Activated CD8-positive, alpha-beta T cell treated with anti-CD3 and anti-CD28 coated beads for 36 hours (primary cell): ENCODE results near the gene ACOX1. TPM values are rescaled to one million over a fixed set of nuclear protein-coding genes. Genes with fewer than 3 reads are reported as not detected.
A peak's percentile ranks its signal among the peaks of the same experiment; 100 is the strongest.

ENCODE experiments used
- ATAC-seq: fragments of 200-7000 bp; cut with Tn5 transposase; one replicate; pipeline ENCODE4 v1.10.0; 2021; ENCODE audit warnings: mild to moderate bottlenecking, moderate library complexity
- CTCF ChIA-PET: fragments of 350-600 bp; sonication (Branson Sonifier 250); formaldehyde crosslinking; loops from one replicate; lab custom pipeline; 2021; ENCODE audit warnings: antibody characterized with exemption; lab: Charles Lee
- POLR2A ChIA-PET: fragments of 350-600 bp; sonication (Branson Sonifier 250); formaldehyde crosslinking; loops from one replicate; lab custom pipeline; 2021; ENCODE audit warnings: antibody characterized with exemption; lab: Charles Lee
- DNase-seq: peaks from one replicate; pipeline ENCODE4 v3.0.0-alpha.2; 2020
- H3K27ac Mint-ChIP-seq: one replicate; pipeline ENCODE4 v1.8.0; 2021; ENCODE audit warnings: mild to moderate bottlenecking, mixed read lengths
- H3K27me3 Mint-ChIP-seq: one replicate; pipeline ENCODE4 v1.8.0; 2021; ENCODE audit warnings: mixed read lengths
- H3K36me3 Mint-ChIP-seq: one replicate; pipeline ENCODE4 v1.8.0; 2021; ENCODE audit warnings: low read depth, mixed read lengths
- H3K4me1 Mint-ChIP-seq: one replicate; pipeline ENCODE4 v1.8.0; 2021; ENCODE audit warnings: low read depth, mixed read lengths
- H3K4me3 Mint-ChIP-seq: one replicate; pipeline ENCODE4 v1.8.0; 2021; ENCODE audit warnings: mild to moderate bottlenecking, moderate library complexity, mixed read lengths
- H3K9me3 Mint-ChIP-seq: one replicate; pipeline ENCODE4 v1.8.0; 2021; ENCODE audit warnings: mixed read lengths
- intact Hi-C: fragments of 100-400 bp; cut with micrococcal nuclease; formaldehyde crosslinking; loops from one replicate; pipeline ENCODE4 v1.10.0; 2022
- total RNA-seq, 2 experiments: library from RNA; stranded (reverse); gene quantifications; one replicate each; pipeline ENCODE4 v1.2.3, GENCODE V29; 2021
- TF ChIP-seq, protein P1 (sequence below): fragments of 200-600 bp; IDR thresholded peaks from one replicate; pipeline ENCODE4 v1.8.0; 2022; ENCODE audit warnings: antibody characterized with exemption, mild to moderate bottlenecking

Gene ACOX1
- total RNA-seq, 2 experiments from 2014 or later = 23.0 to 24.1 TPM

DNA sequence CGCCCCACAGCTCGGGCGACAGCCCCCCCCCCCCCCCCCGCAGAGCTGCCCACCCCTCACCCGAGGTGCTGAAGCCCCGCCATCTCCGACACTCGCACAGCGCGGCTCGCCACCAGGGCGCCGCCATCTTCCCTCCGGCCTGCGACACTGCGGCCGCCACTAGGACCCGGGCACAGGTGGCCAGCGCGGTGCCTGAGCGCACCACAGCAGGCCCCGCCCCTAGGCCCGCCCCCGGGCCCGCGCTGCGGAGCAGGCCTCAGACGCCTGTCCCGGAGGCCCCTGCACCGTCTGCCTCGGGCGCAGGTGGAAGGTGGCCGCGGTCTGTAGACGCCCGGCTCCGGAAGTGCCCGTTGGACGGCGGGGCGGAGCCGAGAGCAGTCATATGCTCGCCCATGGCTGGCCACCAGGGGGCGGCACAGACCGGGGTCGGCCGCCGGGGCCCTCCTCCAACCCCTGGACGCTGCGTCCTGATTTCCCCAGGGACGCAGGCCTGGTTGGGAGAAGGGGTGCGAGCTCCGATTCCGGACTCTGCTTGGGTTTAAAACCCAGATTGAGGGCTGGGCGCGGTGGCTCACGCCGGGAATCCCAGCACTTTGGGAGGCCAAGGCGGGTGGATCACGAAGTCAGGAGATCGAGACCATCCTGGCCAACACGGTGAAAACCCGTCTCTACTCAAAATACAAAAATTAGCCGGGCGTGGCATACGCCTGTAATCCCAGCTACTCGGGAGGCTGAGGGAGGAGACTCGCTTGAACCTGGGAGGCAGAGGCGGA, 74.0 kb downstream of the ACOX1 start, which contains the start of gene MRPL38:
TSS of gene MRPL38 (minus strand) at position 136 of the 773 bp plus-strand sequence. CDS start at position 127, 9 bp downstream.
- peak; percentile 96 for DNase-seq
- CTCF ChIA-PET = interaction anchor here (0.6 to 11.4 kb wide), 22 partner anchors 9 to 216 kb away, joined by 3 to 165 read pairs (median 4); partner anchors contain the start of genes CDK3, TRIM47, TRIM65 and WBP2
- peak; percentile 98 for ATAC-seq
- TF ChIP-seq, protein P1, sequence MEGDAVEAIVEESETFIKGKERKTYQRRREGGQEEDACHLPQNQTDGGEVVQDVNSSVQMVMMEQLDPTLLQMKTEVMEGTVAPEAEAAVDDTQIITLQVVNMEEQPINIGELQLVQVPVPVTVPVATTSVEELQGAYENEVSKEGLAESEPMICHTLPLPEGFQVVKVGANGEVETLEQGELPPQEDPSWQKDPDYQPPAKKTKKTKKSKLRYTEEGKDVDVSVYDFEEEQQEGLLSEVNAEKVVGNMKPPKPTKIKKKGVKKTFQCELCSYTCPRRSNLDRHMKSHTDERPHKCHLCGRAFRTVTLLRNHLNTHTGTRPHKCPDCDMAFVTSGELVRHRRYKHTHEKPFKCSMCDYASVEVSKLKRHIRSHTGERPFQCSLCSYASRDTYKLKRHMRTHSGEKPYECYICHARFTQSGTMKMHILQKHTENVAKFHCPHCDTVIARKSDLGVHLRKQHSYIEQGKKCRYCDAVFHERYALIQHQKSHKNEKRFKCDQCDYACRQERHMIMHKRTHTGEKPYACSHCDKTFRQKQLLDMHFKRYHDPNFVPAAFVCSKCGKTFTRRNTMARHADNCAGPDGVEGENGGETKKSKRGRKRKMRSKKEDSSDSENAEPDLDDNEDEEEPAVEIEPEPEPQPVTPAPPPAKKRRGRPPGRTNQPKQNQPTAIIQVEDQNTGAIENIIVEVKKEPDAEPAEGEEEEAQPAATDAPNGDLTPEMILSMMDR = peak; percentile 99
- intact Hi-C loops = loop anchor here (5.0 kb wide), 1 partner anchor 97 kb away; the partner anchor contains the start of gene CDK3
- Mint-ChIP-seq H3K9me3 (no peaks in the 10 kb centered on the region), H3K27me3 (no peaks in the 10 kb centered on the region), H3K4me1 (peaks cover 15% of the 10 kb centered on the region), H3K4me3 (peak within 1 kb of the TSS; percentile 87), H3K27ac (peak within 1 kb of the TSS; percentile 92), H3K36me3 (peaks cover 16% of the 10 kb centered on the region)
- POLR2A ChIA-PET = interaction anchor here (0.6 to 2.4 kb wide), 13 partner anchors 9 to 507 kb away, joined by 3 to 13 read pairs (median 3); partner anchors contain the start of genes TRIM47 and TRIM65

DNA sequence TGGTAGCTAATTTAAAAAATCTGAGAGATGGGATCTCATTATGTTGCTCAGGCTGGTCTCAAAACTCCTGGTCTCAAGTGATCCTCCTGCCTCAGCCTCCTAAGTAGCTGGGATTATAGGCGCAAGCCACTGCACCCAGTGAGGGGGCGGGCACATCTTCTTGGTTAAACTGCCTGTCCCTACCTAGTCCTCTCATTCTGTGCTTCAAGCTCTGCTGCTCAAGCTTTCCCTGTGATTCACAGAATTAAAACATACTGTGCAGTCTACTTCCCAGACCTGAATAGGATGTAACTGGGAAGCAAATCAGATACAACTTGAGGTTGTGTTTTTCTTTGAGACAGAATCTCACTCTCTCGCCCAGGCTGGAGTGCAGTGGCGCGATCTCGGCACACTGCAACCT, 76.6 kb downstream of the ACOX1 start:
- peaks cover 23% of the 10 kb centered on the region for H3K36me3 Mint-ChIP-seq
- TF ChIP-seq, protein P1 = no peak
- intact Hi-C loops = no loop called here
- CTCF ChIA-PET = interaction anchor here (11.4 kb wide), 1 partner anchor 100 kb away, joined by 165 read pairs; the partner anchor contains the start of gene CDK3
- no peaks in the 10 kb centered on the region for H3K9me3 Mint-ChIP-seq
- H3K27ac Mint-ChIP-seq = no peak overlapping the region
- DNase-seq (no peak), ATAC-seq (no peak)
- H3K4me1 Mint-ChIP-seq = peaks cover 19% of the 10 kb centered on the region
- POLR2A ChIA-PET = interaction anchor here (1.0 to 1.3 kb wide), 3 partner anchors 10 to 24 kb away, joined by 3 read pairs; partner anchors contain the start of gene TRIM47
- H3K4me3 Mint-ChIP-seq = no peak overlapping the region
- H3K27me3 Mint-ChIP-seq = no peaks in the 10 kb centered on the region

DNA sequence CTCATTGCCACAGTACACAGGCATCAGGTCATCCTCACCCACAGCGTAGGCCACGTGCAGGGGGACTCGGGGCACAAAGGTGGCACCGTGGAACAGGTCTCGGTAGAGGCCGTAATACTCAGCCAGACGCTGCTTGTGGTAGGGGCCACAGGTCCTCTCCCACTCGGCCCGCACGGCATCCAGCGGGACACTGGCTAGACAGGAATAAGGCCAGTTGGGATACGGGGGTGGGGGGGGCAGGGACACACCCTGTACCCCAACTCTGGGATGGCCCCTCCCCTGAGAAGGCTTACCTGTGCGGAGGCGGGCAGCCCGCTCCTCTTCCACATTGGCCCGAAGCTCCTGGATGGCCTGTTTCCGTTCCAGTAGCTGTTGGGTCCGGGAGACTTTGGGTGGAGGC, 77.2 kb downstream of the ACOX1 start:
- Mint-ChIP-seq H3K4me1 (peaks cover 21% of the 10 kb centered on the region), H3K36me3 (peaks cover 25% of the 10 kb centered on the region), H3K9me3 (no peaks in the 10 kb centered on the region), H3K27ac (no peak overlapping the region), H3K4me3 (no peak overlapping the region), H3K27me3 (no peaks in the 10 kb centered on the region)
- TF ChIP-seq, protein P1 = no peak
- ChIA-PET POLR2A (interaction anchor here (1.0 to 1.3 kb wide), 2 partner anchors 10 to 14 kb away, joined by 3 read pairs; no protein-coding TSS in a partner anchor), CTCF (interaction anchor here (11.4 kb wide), 1 partner anchor 101 kb away, joined by 165 read pairs; the partner anchor contains the start of gene CDK3)
- ATAC-seq (no peak), DNase-seq (no peak)
- intact Hi-C loops = no loop called here

DNA sequence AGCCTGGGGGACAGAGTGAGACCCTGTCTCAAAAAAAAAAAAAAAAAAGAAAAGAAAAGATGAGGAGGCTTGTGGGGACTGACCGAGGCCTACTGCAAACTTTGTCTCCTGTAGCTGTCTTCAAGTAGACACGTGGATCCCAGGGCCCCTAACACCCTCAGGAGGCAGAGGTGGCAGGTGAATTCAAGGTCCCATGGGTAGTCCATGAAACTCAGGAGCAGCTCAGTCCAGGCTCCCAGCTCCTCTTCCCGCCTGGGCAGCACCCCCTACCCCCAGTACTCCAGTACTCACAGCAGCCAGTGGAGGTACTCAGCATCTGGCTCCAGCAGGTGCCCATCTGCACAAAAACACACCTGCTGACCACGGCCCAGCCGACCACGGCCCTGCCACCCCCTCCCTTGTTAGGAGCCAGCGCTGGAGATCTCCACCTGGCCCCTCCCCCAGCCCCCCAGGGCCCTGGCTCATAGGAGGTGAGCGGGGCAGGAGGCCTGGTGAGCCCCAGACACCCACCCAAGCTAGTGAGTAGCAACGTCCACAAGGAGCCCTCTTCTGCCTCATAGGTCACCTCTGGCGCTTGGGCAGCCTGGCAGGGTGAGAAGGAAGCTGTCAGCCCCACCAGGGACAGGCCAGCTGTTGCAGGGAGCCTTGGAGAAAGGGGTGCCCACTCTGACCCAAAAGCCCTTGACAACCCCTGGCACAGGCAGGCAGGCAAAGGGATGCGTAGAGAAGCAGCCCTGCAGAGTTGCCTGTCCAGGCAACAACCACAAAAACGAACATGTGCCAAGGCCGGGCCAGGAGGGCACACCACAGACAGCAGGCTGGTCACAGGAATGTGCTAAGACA, 78.1 kb downstream of the ACOX1 start:
- TF ChIP-seq, protein P1 = no peak
- Mint-ChIP-seq H3K9me3 (no peaks in the 10 kb centered on the region), H3K4me3 (no peak overlapping the region), H3K27me3 (no peaks in the 10 kb centered on the region), H3K27ac (no peak overlapping the region), H3K4me1 (peaks cover 17% of the 10 kb centered on the region), H3K36me3 (peaks cover 25% of the 10 kb centered on the region)
- intact Hi-C loops = no loop called here
- POLR2A ChIA-PET = interaction anchor here (0.6 to 9.5 kb wide), 2 partner anchors 23 to 96 kb away, joined by 3 to 100 read pairs; partner anchors contain the start of gene TRIM47
- ATAC-seq = no peak
- CTCF ChIA-PET = interaction anchor here (0.9 to 1.4 kb wide), 4 partner anchors 24 to 72 kb away, joined by 3 to 6 read pairs (median 3); no protein-coding TSS in a partner anchor
- no peak for DNase-seq
